Aorta (tissue), 5 donors: ENCODE results near the gene ZBP1. TPM values are rescaled to one million over a fixed set of nuclear protein-coding genes. Genes with fewer than 3 reads are reported as not detected.

Source experiments
- ATAC-seq: fragments of 200-7000 bp; cut with Tn5 transposase; one replicate; pipeline ENCODE4 v1.9.1; 2022; ENCODE audit warnings: moderate library complexity; ENCODE audit not compliant: low FRiP score
- DNase-seq, 2 donors: peaks; one replicate each; pipeline ENCODE4 v3.0.0-alpha.2; 2020
- H3K27ac ChIP-seq, 2 donors: one replicate each; pipeline ENCODE4 v1.5.1; 2013; ENCODE audit warnings: low read length in 2 of 2, mild to moderate bottlenecking in 2 of 2, moderate library complexity in 2 of 2, control low read depth in 1 of 2, inconsistent platforms in 1 of 2, low read depth in 1 of 2
- H3K27me3 ChIP-seq, 2 donors: one replicate each; pipeline ENCODE4 v1.6.1; 2013; ENCODE audit warnings: control low read depth in 1 of 2, low read length in 1 of 2, mild to moderate bottlenecking in 1 of 2, moderate library complexity in 1 of 2; ENCODE audit not compliant: insufficient read depth in 2 of 2, control insufficient read depth in 1 of 2
- H3K36me3 ChIP-seq, 2 donors: one replicate each; pipeline ENCODE4 v1.6.1; 2013; ENCODE audit warnings: control low read depth in 1 of 2, low read length in 1 of 2, mild to moderate bottlenecking in 1 of 2; ENCODE audit not compliant: insufficient read depth in 2 of 2, control insufficient read depth in 1 of 2
- H3K4me1 ChIP-seq, 2 donors: one replicate each; pipeline ENCODE4 v1.6.1; 2013; ENCODE audit warnings: low read length in 2 of 2, control low read depth in 1 of 2, mild to moderate bottlenecking in 1 of 2, moderate library complexity in 1 of 2; ENCODE audit not compliant: insufficient read depth in 2 of 2, control insufficient read depth in 1 of 2
- H3K4me3 ChIP-seq, 2 donors: one replicate each; pipeline ENCODE4 v1.5.1; 2013; ENCODE audit warnings: low read length in 2 of 2, control low read depth in 1 of 2, mild to moderate bottlenecking in 1 of 2
- H3K9me3 ChIP-seq: one replicate; pipeline ENCODE4 v1.6.1; 2013; ENCODE audit warnings: mild to moderate bottlenecking, low read length; ENCODE audit not compliant: control insufficient read depth
- WGBS, 2 donors: extraction: QIAGEN DNeasy Blood & Tissue Kit; methylation state at CpG; one replicate each; pipeline ENCODE4 v1.1.7; 2013; 5-methylcytosine and 5-hydroxymethylcytosine counted together
- intact Hi-C, 2 donors: fragments of 100-400 bp; cut with DNase I; formaldehyde crosslinking; loops; one replicate each; pipeline versions ENCODE4 v1.14.2 to v1.15.0; 2022
- polyA plus RNA-seq, 2 donors: library from polyadenylated mRNA; stranded (reverse); fragments of 200-250 nt; gene quantifications; one replicate each; pipeline ENCODE4 v1.2.3, GENCODE V29; 2013
- total RNA-seq, 2 donors: library from RNA; stranded (reverse); fragmentation: NEBNext Ultra II Directional; extraction: Animal tissue kit (Norgen Biotek cat#: 25700); gene quantifications; one replicate each; pipeline ENCODE4 v1.2.1, GENCODE V29; 2021
- donor health status: healthy with polysubstance abuse.
- donor health status: Bipolar disorder and iron deficiency.
- donor health status: DM: no; HTN: no; CAD: no.
- donor health status: DM: no; HTN: no; CAD: no.
- donor health status: DM: yes; HTN: yes; CAD: no.

The ZBP1 gene
- total and polyA plus RNA-seq, 4 donors, result 0.20 to 1.6 (median 0.69) TPM

DNA sequence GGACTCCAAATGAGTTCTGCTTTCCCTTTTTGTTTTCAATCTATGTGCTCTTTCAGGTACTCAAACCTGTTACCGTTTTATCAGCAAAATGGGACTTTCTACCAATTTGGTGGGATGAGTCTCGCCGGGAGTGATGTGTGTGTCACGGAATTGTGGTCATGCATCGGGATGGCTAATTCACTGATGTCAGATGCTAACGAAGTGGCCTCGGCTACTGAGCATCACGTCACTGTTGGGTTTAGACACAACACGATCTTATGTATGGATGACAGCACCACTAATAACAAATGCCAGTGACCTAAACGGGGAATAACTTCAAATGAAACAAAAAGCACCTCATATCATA is 61.0 kb downstream of the ZBP1 start:
- Histone ChIP-seq H3K27me3 (no peaks in the 10 kb centered on the region), H3K27ac (no peak overlapping the region), H3K4me1 (no peaks in the 10 kb centered on the region), H3K9me3 (no peaks in the 10 kb centered on the region), H3K36me3 (no peaks in the 10 kb centered on the region), H3K4me3 (no peak overlapping the region)
- DNase-seq (no peak), ATAC-seq (no peak)
- 85% methylated on average over 10 of the region's 10 CpGs for WGBS, 2 donors
- intact Hi-C loops, result no loop called here

DNA sequence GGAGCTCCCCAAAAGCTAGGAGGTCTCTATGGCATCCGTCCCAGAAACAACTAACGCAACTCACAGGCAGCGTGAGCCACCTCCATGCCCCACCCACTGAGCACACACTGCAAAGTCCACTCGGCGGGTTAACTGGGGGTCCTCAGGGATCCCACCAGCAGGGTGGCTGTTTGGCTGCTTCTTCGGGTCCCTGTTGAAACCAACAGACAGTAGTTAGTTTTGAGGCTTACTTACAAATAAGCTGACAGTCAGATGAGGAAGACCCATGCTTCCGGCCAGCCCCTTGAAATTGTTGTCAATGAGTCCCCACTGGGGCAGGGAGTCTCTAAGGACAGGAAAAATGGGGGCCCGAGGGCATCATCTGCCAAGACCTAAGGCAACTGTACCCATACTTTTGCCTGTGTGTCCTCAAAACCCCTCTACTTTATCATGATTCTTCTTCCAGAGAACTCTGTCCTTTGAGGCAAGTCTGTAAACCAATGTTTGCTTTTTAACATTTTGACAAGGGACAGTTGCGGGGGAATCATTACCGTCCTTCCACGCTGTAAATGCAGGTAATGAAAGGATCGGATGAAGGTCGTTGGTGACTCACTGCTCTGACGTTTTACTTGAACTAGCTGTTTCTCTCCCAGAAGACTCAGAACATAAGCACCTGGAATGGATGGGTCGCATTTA is 61.5 kb downstream of the ZBP1 start:
- DNase-seq (no peak), ATAC-seq (no peak)
- no peaks in the 10 kb centered on the region for H3K9me3 ChIP-seq
- no peaks in the 10 kb centered on the region for H3K4me1 ChIP-seq
- no peaks in the 10 kb centered on the region for H3K27me3 ChIP-seq
- no peaks in the 10 kb centered on the region for H3K36me3 ChIP-seq
- 62 to 64% methylated on average over 15 of the region's 15 CpGs for WGBS, 2 donors
- no peak overlapping the region for H3K27ac ChIP-seq
- H3K4me3 ChIP-seq, result no peak overlapping the region
- intact Hi-C loops, result no loop called here

DNA sequence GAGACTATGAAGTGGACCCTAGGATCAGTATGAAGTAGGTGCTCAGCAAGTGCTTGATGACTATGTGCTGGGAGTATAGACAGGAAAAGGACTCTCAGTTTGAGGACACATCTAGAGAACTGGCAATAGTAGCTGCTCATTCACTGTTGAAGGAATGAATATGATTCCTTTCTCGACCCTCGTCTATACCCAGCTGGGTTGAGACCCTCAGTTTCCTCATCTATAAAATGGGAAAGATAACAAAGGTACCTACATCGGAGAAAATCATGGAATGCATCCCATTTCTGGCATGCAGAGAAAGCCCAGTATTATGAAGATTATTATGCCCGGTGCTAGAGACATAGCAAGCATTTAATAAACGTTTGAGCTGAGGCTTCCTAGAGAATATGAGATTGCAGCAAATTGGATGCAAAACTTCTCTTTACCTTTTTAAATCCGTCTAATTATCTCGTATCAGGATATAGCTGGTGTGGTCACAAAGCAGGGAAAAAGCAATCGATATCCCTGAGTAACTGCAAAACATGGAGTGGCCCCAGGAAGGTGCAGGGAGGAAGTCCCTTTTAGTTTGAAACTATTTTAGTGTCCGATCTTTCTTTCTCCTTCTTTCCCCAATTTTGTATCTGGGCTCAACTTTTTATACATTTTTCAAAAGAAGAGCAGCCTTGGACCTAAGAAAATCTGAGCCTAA is 62.2 kb downstream of the ZBP1 start:
- no peaks in the 10 kb centered on the region for H3K27me3 ChIP-seq
- intact Hi-C loops, result no loop called here
- H3K4me3 ChIP-seq, result no peak overlapping the region
- H3K36me3 ChIP-seq, result no peaks in the 10 kb centered on the region
- DNase-seq (no peak), ATAC-seq (no peak)
- no peaks in the 10 kb centered on the region for H3K9me3 ChIP-seq
- 71 to 73% methylated on average over 9 of the region's 9 CpGs for WGBS, 2 donors
- no peak overlapping the region for H3K27ac ChIP-seq
- no peaks in the 10 kb centered on the region for H3K4me1 ChIP-seq

GRCh38 chr20:57556980-57557274 is 63.3 kb downstream of the ZBP1 start:
- Histone ChIP-seq H3K36me3 (no peaks in the 10 kb centered on the region), H3K4me3 (no peak overlapping the region), H3K4me1 (no peaks in the 10 kb centered on the region), H3K9me3 (no peaks in the 10 kb centered on the region), H3K27me3 (no peaks in the 10 kb centered on the region), H3K27ac (no peak overlapping the region)
- WGBS, 2 donors, result 72 to 73% methylated on average over 3 of the region's 3 CpGs
- no peak for ATAC-seq
- no peak for DNase-seq
- intact Hi-C loops, result no loop called here

GRCh38 chr20:57555457-57556184 is 64.6 kb downstream of the ZBP1 start:
- ATAC-seq (no peak), DNase-seq (no peak)
- Histone ChIP-seq H3K36me3 (no peaks in the 10 kb centered on the region), H3K27ac (no peak overlapping the region), H3K4me3 (no peak overlapping the region), H3K4me1 (no peaks in the 10 kb centered on the region), H3K27me3 (no peaks in the 10 kb centered on the region), H3K9me3 (no peaks in the 10 kb centered on the region)
- intact Hi-C loops, result no loop called here
- WGBS, 2 donors, result 74 to 77% methylated on average over 11 of the region's 11 CpGs

Other genes starting within 250 kb of the ZBP1 start
- gene RBM38, start 229.0 kb downstream of the ZBP1 start, total RNA-seq, result 10 to 100 TPM; 19.3 to 20.7 TPM
- 10 to 100 TPM in 1 of 2 donors, 1 to 10 TPM in 1; 7.3 to 14.7 TPM for gene RBM38, start 229.0 kb downstream of the ZBP1 start, polyA plus RNA-seq
- not detected for gene CTCFL, start 95.3 kb downstream of the ZBP1 start, total RNA-seq
- gene CTCFL, start 95.3 kb downstream of the ZBP1 start, polyA plus RNA-seq, result not detected
- under 1 TPM; 0.21 to 0.39 TPM for gene PCK1, start 59.3 kb downstream of the ZBP1 start, total RNA-seq
- 10 to 100 TPM in 1 of 2 donors, under 1 TPM in 1; 0.69 to 49.2 TPM for gene PCK1, start 59.3 kb downstream of the ZBP1 start, polyA plus RNA-seq
- gene PMEPA1, start 89.6 kb upstream of the ZBP1 start, total RNA-seq, result 100 to 1,000 TPM; 167 to 188 TPM
- 10 to 100 TPM; 31.4 to 46.7 TPM for gene PMEPA1, start 89.6 kb upstream of the ZBP1 start, polyA plus RNA-seq